ENCODE results near the gene SACS. TPM values are rescaled to one million over a fixed set of nuclear protein-coding genes. Genes with fewer than 3 reads are reported as not detected.
A peak's percentile ranks its signal among the peaks of the same experiment; 100 is the strongest.

Gene SACS
- total and polyA plus RNA-seq, 2 of the 4 experiments (the other 2 are of a cell fraction) = 14.7 to 121 TPM

- no peaks in the 10 kb centered on the region for H3K27me3 ChIP-seq (ENCODE audit: control insufficient read depth, insufficient read depth, low read length)
- POLR2A ChIA-PET (ENCODE audit: unreplicated experiment) = interaction anchor here (0.6 kb wide), 1 partner anchor 15 kb away, joined by 3 read pairs; no protein-coding TSS in a partner anchor
- H2BK5ac ChIP-seq (ENCODE audit: low read depth, low read length, poor library complexity, severe bottlenecking) = peak overlapping the region; percentile 66
- peak overlapping the region; percentile 87 for H2BK120ac ChIP-seq (ENCODE audit: low read depth, low read length)
- H3K9me1 ChIP-seq (ENCODE audit: insufficient read depth, low read length) = peaks cover 17% of the 10 kb centered on the region
- H2BK20ac ChIP-seq (ENCODE audit: low read depth, low read length) = peak overlapping the region; percentile 82
- H2AK9ac ChIP-seq (replicated peaks; ENCODE audit: low read depth, low read length, poor library complexity) = peak overlapping the region; percentile 33
- H3K4me2 ChIP-seq (ENCODE audit: low read depth, low read length) = peak overlapping the region; percentile 56
- 0 out of 2 replicates have a peak, but pooled peaks have one; percentile 20 for TF ChIP-seq NFE2L2 (IDR thresholded peaks at IDR 0.05; ENCODE audit: low read depth, low read length)
- TF ChIP-seq RAD21 (IDR thresholded peaks at IDR 0.05; ENCODE audit: low read length) = no peak
- TF ChIP-seq CEBPB (IDR thresholded peaks at IDR 0.05; ENCODE audit: low read depth, low read length) = no peak
- no peak for TF ChIP-seq MXI1 (IDR thresholded peaks at IDR 0.05; ENCODE audit: borderline replicate concordance, low read depth, low read length)
- peak; percentile 74 for TF ChIP-seq MAFK (IDR thresholded peaks at IDR 0.05; ENCODE audit: low read depth, low read length)
- no peak for TF ChIP-seq RCOR1 (IDR thresholded peaks at IDR 0.05; ENCODE audit: insufficient replicate concordance, low read length)
- TF ChIP-seq, protein P1, sequence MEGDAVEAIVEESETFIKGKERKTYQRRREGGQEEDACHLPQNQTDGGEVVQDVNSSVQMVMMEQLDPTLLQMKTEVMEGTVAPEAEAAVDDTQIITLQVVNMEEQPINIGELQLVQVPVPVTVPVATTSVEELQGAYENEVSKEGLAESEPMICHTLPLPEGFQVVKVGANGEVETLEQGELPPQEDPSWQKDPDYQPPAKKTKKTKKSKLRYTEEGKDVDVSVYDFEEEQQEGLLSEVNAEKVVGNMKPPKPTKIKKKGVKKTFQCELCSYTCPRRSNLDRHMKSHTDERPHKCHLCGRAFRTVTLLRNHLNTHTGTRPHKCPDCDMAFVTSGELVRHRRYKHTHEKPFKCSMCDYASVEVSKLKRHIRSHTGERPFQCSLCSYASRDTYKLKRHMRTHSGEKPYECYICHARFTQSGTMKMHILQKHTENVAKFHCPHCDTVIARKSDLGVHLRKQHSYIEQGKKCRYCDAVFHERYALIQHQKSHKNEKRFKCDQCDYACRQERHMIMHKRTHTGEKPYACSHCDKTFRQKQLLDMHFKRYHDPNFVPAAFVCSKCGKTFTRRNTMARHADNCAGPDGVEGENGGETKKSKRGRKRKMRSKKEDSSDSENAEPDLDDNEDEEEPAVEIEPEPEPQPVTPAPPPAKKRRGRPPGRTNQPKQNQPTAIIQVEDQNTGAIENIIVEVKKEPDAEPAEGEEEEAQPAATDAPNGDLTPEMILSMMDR (conservative IDR thresholded peaks at IDR 0.05; ENCODE audit: low read depth, low read length) = no peak
- peak; percentile 31; the same call in 1 of the 2 replicates for TF ChIP-seq FOS (IDR thresholded peaks at IDR 0.05; ENCODE audit: low read depth, low read length)
- TF ChIP-seq USF2 (IDR thresholded peaks at IDR 0.05; ENCODE audit: low read depth, low read length) = no peak
- no peak for TF ChIP-seq SMC3 (IDR thresholded peaks at IDR 0.05; ENCODE audit: low read depth, low read length)
- intact Hi-C loops (cut with micrococcal nuclease) = loop anchor here (2.0 kb wide), 1 partner anchor 53 kb away; no protein-coding TSS in a partner anchor
- peak overlapping the region; percentile 73 for H3K14ac ChIP-seq (replicated peaks; ENCODE audit: low read depth, low read length)
- H2BK15ac ChIP-seq (ENCODE audit: low read depth, low read length) = peak overlapping the region; percentile 53; the same call in 1 of the 3 replicates
- H2AK5ac ChIP-seq (ENCODE audit: low read depth, low read length) = peak overlapping the region; percentile 57
- DNase-seq (peak; percentile 65), ATAC-seq (ENCODE audit: low read depth) (no peak; the same call in 1 of the 2 replicates)
- H4K91ac ChIP-seq (ENCODE audit: insufficient read depth, low read depth, low read length) = peak overlapping the region; percentile 82
- H2AFZ ChIP-seq (replicated peaks; ENCODE audit: low read length, poor library complexity) = no peak overlapping the region
- CTCF ChIA-PET = no interaction called here
- H3K4ac ChIP-seq (ENCODE audit: low read depth, low read length) = peak overlapping the region; percentile 81
- H3K23ac ChIP-seq (ENCODE audit: low read depth, low read length) = peak overlapping the region; percentile 67
- H3K79me1 ChIP-seq (ENCODE audit: low read depth in 1 of 2, low read length in 2 of 2) = peaks cover 0 to 56% of the 10 kb centered on the region in 2 experiments
- H4K20me1 ChIP-seq (ENCODE audit: insufficient read depth, low read length) = peaks cover 4% of the 10 kb centered on the region; the same call in 1 of the 2 replicates
- H3K9ac ChIP-seq (ENCODE audit: low read depth, low read length) = peak overlapping the region; percentile 9; the same call in 1 of the 2 replicates
- H4K5ac ChIP-seq (ENCODE audit: low read depth, low read length) = peak overlapping the region; percentile 49
- in situ Hi-C loops (cut with MboI; ENCODE audit: low sequenced_read_pairs) = no loop called here
- peak overlapping the region; percentile 51 for H3K18ac ChIP-seq (ENCODE audit: low read depth, low read length)
- H3K56ac ChIP-seq (ENCODE audit: extremely low read depth, insufficient read depth, low read length) = peak overlapping the region; percentile 53
- no CpG with 5 or more reads among the region's 11 CpGs for WGBS, 2 experiments (ENCODE audit: extremely low coverage in 2 of 2, insufficient read length in 1 of 2)
- dilution Hi-C loops (cut with HindIII; ENCODE audit: low sequenced_read_pairs, unreplicated experiment) = no loop called here
- BruUV-seq (replicated peaks) = no TSS peak
- H3K4me3 ChIP-seq (ENCODE audit: insufficient read depth, low read depth, low read length) = no peak overlapping the region
- peaks cover 17% of the 10 kb centered on the region for H3K4me1 ChIP-seq (ENCODE audit: control insufficient read depth, insufficient read depth, low read length)
- no peaks in the 10 kb centered on the region; the same call in 1 of the 2 replicates for H3K36me3 ChIP-seq (ENCODE audit: control insufficient read depth, insufficient read depth, low read length)
- H3K27ac ChIP-seq (ENCODE audit: insufficient read depth, low read length) = peak overlapping the region; percentile 67
- peak overlapping the region; percentile 52 to 68; a peak in 3 of 4 replicates for H4K8ac ChIP-seq (ENCODE audit: low read depth in 2 of 2, low read length in 2 of 2)
- no peaks in the 10 kb centered on the region for H3K9me3 ChIP-seq (ENCODE audit: control insufficient read depth, insufficient read depth, low read length)
These were observed 5.5 kb downstream of the SACS start for GRCh38 chr13:23427881-23428528.

Data from IMR-90 (cell line).